IPS-NIHi7 (cell line): ENCODE data around the gene ACMSD.
"Not testable (repeated sequence)": the region's sequence is repeated elsewhere in the genome, so short reads cannot be mapped to it uniquely, and the experiment has no call there.

Experiments used
- DNase-seq: peaks from one replicate; pipeline ENCODE4 v3.0.0; 2012; ENCODE audit warnings: mixed read lengths; ENCODE audit errors: extremely low spot score

ACMSD gene

DNA sequence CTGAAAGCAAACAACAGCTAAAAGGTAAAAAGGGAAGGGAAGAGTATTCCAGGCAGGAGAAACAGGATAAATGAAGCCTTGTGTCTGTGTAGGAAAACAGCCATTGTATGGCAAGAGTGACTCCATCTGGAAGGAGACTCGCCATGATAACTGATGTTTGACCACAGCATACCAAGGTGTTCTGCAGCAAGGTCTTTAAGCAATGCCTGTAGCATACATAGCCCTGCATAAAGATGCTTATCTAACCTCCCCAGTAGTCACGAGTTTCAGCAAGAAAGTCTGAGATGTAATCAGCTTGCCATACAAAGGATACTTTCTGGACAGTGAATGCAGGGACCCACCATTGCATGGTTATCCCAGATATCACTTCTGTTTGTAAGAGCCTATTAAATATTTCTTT is 68.3 kb downstream of the ACMSD start:
- no peak for DNase-seq

DNA sequence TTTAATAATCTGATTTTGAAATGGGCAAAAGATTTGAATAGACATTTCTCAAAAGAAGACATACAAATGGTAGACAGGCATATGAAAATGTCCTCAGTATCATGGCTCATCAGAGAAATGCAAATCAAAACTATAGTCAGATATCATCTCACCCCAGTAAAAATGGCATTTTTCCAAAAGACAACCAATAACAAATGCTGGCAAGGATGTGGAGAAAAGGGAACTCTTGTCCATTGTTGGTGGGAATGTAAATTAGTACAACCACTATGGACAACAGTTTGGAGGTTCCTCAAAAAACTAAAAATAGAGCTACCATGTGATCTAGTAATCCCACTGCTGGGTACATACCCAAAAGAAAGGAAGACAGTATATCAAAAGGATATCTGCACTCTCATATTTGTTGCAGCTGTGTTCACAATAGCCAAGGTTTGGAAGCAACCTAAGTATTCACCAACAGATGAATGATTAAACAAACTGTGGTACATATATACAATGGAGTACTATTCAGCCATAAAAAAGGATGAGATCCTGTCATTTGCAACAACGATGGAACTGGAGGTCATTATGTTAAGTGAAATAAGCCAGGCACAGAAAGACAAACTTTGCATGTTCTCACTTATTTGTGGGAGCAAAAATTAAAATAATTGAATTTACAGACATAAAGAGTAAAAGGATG is 69.2 kb downstream of the ACMSD start:
- not testable (repeated sequence) for DNase-seq

DNA sequence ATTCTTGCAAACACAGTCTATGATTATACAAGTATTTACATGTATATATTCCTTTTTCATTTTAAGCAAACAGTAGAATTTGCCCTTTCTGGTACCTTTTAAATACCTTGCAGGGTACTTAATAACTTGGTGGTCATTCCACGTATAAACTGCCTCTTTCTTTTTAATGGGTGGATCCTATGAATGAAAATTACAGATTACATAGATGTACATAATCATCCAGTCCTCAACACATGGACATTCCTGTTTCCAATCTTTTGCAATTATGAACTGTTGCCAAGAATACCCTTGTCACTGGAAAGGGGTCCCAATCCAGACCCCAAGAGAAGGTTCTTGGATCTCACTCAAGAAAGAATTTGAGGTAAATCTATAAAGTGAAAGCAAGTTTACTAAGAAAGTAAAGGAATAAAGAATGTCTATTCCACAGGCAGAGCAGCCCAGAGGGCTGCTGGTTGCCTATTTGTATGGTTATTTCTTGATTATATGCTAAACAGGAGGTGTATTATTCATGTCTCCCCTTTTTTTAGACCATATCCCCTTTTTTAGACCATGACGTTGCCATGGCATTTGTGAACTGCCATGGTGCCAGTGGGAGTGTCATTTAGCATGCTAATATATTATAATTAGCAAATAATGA is 72.5 kb downstream of the ACMSD start:
- DNase-seq = no peak

DNA sequence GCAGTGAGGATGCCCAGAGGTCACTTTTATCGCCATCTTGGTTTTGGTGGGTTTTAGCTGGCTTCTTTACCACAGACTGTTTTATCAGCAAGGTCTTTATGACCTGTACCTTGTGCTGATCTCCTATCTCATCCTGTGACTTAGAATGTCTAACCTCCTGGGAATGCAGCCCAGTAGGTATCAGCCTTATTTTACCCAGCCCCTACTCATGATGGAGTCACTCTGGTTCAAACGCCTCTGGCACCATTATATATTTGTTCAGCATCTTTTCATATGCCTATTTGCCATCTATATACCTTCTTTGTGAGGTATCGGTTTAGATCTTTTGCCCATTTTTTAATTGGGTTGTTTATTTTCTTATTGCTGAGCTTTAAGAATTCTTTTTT is 73.0 kb downstream of the ACMSD start:
- DNase-seq = no peak

DNA sequence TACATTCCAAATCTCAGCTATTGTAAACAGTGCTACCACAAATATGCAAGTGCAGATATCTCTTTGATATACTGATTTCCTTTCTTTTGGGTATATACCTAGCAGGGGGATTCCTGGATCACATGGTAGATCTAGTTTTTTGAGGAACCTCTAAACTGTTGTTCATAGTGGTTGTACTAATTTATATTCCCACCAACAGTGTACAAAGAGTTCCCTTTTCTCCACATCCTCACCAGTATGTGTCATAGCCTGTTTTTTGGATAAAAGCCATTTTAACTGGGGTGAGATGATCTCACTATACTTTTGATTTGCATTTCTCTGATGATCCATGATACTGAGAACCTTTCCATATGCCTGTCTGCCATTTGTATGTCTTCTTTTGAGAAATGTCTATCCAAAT is 73.9 kb downstream of the ACMSD start:
- no peak for DNase-seq

DNA sequence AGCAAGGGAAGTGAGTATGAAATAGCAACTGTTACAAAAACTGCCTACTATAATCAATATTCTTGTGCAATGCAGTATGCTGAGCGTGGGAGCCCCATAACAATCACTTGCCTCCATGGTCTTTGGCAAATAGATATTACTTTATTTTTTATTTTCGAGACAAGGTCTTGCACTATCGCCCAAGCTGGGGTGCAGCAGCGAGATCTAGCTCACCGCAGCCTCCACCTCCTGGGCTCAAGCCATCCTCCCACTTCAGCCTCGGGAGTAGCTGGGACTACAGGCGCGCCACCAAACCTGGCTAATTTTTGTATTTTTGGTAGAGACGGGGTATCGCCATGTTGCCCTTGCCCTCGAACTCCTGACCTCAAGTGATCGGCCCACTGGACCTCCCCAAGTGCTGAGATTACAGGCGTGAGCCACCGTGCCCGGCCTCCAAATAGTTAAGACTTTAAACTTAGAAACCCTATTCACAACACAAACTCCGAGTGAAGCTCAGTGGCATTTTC is 79.0 kb downstream of the ACMSD start:
- DNase-seq = no peak

- no peak for DNase-seq
Observed at GRCh38 chr2:134917888-134918525, 79.6 kb downstream of the ACMSD start.

GRCh38 chr2:134918526-134919340 is 80.3 kb downstream of the ACMSD start, which contains the start of gene CCNT2:
Gene CCNT2, plus strand, starts transcription at chr2:134918822. Its CDS starts 33 bp downstream, at chr2:134918855.
- peak; percentile 97 for DNase-seq

GRCh38 chr2:134919341-134920210 is 81.2 kb downstream of the ACMSD start:
- DNase-seq = no peak

DNA sequence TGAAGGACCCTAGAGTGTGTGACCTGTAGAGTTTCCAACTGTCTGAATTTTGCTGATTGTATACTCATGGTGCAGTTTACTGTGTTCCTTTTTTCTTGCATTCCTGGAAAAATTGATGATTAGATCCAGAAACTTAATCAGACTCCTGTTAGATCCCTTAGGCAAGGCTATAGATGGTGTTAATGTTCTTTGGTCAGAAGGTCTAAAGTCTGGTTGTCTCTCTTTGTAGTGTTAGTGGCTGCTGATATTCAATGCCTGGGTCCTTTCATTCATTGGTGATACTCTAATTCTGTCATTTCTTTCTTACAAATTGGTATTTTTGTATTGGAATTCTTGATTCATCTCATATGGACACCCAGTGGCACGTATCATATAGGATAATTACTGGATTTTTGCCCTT is 86.5 kb downstream of the ACMSD start:
- DNase-seq = no peak

DNA sequence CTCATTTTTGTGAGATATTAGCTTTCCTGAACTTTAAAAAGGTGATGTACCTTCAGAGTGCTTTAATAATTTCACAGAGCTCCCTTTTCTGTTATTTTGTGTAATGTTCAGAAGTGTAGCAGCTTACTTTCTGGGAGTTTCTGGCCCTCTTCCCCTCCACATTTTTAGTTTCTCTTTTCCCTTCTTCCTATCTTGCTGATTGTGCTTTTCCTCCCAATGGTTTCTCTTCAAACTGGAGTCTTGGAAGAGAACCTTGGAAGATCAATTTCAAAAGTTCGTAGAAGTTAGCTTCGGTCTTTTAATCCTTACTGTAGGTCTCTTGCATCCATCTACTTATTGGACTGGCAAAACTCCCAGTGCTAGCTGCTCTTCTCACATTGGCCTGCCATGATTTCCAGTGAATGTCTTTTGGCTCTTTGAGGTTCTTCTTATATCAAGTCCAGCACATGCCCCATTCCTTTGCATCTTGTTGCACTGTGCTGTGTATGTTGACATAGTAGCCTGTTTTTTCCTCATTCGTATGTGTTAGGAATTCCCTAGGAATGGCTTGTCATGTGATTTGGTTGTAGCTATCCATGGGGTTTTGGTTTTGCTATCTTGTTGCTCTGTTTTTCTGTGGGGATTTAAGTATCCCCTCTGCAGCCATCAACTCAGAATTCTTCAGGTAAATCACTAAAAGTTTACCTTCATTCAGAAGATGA is 88.0 kb downstream of the ACMSD start:
- no peak for DNase-seq

- no peak for DNase-seq
Observed at GRCh38 chr2:134927195-134927594, 88.8 kb downstream of the ACMSD start.

DNA sequence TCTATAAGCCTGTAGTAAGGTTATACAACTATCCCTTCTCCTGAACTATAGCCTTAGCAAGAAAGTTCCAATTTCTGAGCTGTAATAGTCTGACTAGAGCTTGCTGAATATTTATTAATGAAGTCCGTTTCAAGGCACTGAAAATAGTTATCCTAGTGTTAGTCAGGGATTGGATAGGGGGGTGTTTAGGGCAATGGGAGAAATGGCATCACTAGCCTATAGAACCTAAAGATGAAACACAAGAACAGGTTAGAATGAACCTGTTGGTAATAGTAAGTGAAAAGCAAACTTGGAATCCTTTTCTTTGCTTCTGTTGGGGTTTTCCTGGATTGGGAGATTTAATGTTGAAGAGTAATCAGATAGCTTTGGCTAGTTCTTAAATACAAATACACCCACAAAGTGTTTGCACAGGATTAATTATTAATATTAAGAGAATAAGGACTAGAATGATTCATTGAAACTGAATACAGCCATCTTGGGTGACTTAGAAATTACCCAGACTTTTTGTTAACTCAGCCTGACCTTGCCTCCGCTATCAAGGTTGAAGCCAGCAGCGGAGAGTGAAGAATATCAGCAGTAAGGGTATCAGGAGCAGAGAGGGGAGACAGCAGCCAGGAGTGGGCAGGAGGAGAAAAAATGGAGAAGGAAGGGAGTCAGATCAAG is 94.6 kb downstream of the ACMSD start:
- no peak for DNase-seq

DNA sequence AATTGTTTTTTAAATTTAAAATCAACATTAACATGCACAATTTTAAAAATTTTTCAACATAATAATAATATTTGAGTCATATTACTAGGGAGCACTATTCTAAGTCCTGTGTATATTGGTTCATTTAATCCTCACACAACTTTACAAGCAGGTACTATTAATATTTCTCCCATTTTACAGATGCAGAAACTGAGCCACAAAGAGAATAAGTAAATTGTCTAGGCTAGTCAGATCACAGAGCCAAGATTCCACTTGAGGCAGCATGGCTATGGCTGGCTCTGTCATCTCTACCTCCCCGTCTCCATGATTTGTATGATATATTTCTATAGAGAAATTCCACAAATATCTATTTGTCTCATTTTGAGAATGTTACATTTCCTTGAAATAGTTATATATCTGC is 95.3 kb downstream of the ACMSD start:
- no peak for DNase-seq

- no peak for DNase-seq
Observed at GRCh38 chr2:134934150-134934549, 95.7 kb downstream of the ACMSD start.

GRCh38 chr2:134934641-134935040 is 96.2 kb downstream of the ACMSD start:
- DNase-seq = no peak

DNA sequence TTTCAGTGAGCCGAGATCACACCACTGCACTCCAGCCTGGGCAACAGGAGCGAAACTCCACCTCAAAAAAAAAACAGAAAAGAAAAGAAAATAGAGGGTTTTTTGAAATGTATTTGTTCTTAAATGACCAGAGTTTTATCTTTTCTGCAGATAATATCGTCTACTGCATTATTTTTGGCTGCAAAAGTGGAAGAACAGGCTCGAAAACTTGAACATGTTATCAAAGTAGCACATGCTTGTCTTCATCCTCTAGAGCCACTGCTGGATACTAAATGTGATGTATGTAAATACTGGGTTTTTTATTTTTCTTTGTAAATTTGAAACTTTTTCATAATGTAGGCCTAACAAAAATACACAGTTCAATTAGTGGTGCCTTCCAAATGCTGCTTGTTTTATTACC is 98.3 kb downstream of the ACMSD start:
- DNase-seq = no peak

DNA sequence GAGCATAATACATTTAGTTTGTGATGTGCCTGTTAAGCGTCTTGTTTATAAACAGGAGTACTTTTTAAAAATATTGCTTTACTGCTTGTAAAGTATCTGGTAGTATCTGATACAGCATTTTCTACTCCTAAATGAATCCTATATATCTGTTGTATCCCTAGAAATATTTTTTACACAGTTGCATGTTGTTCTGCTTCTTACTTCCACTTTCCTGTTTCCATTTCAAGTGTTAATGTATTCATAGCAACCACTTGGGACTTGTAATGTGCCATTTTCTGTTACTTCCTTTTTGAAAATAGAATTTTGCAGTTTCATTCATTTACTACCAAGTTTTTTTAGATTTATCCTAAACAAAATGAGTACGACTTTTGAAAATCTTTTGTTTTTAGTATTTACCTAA is 105.1 kb downstream of the ACMSD start:
- no peak for DNase-seq

GRCh38 chr2:134944975-134945374 is 106.6 kb downstream of the ACMSD start:
- no peak for DNase-seq

DNA sequence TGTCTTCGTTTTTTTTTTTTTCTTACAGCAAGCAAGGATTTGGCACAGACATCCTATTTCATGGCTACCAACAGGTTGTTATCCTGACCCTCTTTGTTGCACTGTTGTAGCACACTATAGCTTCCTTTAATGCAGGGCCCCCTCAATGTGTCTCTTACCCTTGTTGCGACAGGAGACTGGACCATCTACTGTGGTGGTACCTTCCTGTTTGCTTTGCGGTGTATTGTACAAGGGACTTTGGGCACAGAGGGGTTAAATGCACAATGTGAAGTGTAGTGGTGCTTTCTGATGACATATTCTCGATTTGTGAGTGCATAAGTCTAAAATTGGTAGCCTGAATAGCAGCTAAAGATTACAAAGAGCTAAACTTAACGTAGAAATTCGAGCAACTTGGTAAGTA is 107.7 kb downstream of the ACMSD start:
- no peak for DNase-seq
